GM06990 (cell line): ENCODE results near the gene GGT7.

Experiments
- DNase-seq: peaks from one replicate; pipeline ENCODE4 v3.0.0-alpha.2; 2011; ENCODE audit not compliant: insufficient read length; ENCODE audit errors: extremely low read depth
- H3K27me3 ChIP-seq: replicated peaks from 2 replicates; pipeline ENCODE4 v1.6.0; 2011; ENCODE audit warnings: low read length; ENCODE audit not compliant: control insufficient read depth, insufficient read depth
- H3K36me3 ChIP-seq: 2 replicates; pipeline ENCODE4 v1.5.1; 2011; ENCODE audit warnings: low read length; ENCODE audit not compliant: control insufficient read depth, insufficient read depth
- H3K4me3 ChIP-seq: replicated peaks from 2 replicates; pipeline ENCODE4 v1.5.1; 2011; ENCODE audit warnings: low read depth, mild to moderate bottlenecking, control low read depth, low read length
- CTCF ChIP-seq: IDR thresholded peaks from 2 replicates; pipeline ENCODE4 v1.5.1; 2011; ENCODE audit warnings: low read length, control low read depth, mild to moderate bottlenecking, inconsistent platforms; ENCODE audit not compliant: insufficient read depth, poor library complexity, severe bottlenecking

The GGT7 gene

GRCh38 chr20:34829191-34829590, 43.5 kb downstream of the GGT7 start:
- H3K4me3 ChIP-seq, result no peak overlapping the region
- no peak for TF ChIP-seq CTCF
- no peak for DNase-seq
- H3K27me3 ChIP-seq, result no peaks in the 10 kb centered on the region
- H3K36me3 ChIP-seq, result no peaks in the 10 kb centered on the region

GRCh38 chr20:34825530-34826362, 46.9 kb downstream of the GGT7 start, which contains the start of gene NCOA6:
Gene NCOA6, minus strand, starts transcription at chr20:34825651. Its CDS starts 43,296 bp downstream, at chr20:34782355.
- H3K27me3 ChIP-seq, result no peaks in the 10 kb centered on the region
- H3K36me3 ChIP-seq, result no peaks in the 10 kb centered on the region
- no peak for TF ChIP-seq CTCF
- peak; percentile 85 for DNase-seq
- H3K4me3 ChIP-seq, result peak within 1 kb of the TSS; percentile 96

GRCh38 chr20:34824806-34825529, 47.7 kb downstream of the GGT7 start:
- no peaks in the 10 kb centered on the region for H3K36me3 ChIP-seq
- H3K27me3 ChIP-seq, result no peaks in the 10 kb centered on the region
- DNase-seq, result peak; percentile 80
- no peak for TF ChIP-seq CTCF
- peak overlapping the region; percentile 96 for H3K4me3 ChIP-seq

GRCh38 chr20:34824452-34824805, 48.2 kb downstream of the GGT7 start:
- no peak for TF ChIP-seq CTCF
- Histone ChIP-seq H3K27me3 (no peaks in the 10 kb centered on the region), H3K4me3 (peak overlapping the region; percentile 96), H3K36me3 (no peaks in the 10 kb centered on the region)
- DNase-seq, result no peak

- Histone ChIP-seq H3K27me3 (no peaks in the 10 kb centered on the region), H3K36me3 (no peaks in the 10 kb centered on the region), H3K4me3 (peak overlapping the region; percentile 96)
- DNase-seq, result no peak
- TF ChIP-seq CTCF, result no peak
Measured at GRCh38 chr20:34824026-34824425, 48.6 kb downstream of the GGT7 start.
